GM21723 (cell line): ENCODE measurements around the gene RAVER2.
"Not testable (repeated sequence)": the region's sequence is repeated elsewhere in the genome, so short reads cannot be mapped to it uniquely, and the experiment has no call there.

Experiments
- ATAC-seq: cut with Tn5 transposase; IDR thresholded peaks from one replicate; pipeline ENCODE4 v1.9.1; 2021; ENCODE audit warnings: mild to moderate bottlenecking, moderate library complexity; ENCODE audit not compliant: unreplicated experiment

RAVER2 gene

GRCh38 chr1:64801851-64802523 is 57.1 kb downstream of the RAVER2 start:
- no peak for ATAC-seq

- ATAC-seq, result no peak
Measured at GRCh38 chr1:64809309-64809708, 64.4 kb downstream of the RAVER2 start.

GRCh38 chr1:64810001-64810400 is 65.1 kb downstream of the RAVER2 start:
- no peak for ATAC-seq

GRCh38 chr1:64811131-64811530 is 66.3 kb downstream of the RAVER2 start:
- ATAC-seq, result no peak

GRCh38 chr1:64814427-64814826 is 69.6 kb downstream of the RAVER2 start:
- ATAC-seq, result no peak

DNA sequence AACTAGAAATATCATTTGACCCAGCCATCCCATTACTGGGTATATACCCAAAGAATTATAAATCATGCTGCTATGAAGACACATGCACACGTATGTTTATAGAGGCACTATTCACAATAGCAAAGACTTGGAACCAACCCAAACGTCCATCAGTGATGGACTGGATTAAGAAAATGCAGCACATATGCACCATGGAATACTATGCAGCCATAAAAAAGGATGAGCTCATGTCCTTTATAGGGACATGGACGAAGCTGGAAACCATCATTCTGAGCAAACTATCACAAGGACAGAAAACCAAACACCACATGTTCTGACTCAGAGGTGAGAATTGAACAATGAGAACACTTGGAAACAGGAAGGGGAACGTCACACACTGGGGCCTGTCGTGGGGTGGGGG is 72.5 kb downstream of the RAVER2 start:
- not testable (repeated sequence) for ATAC-seq

DNA sequence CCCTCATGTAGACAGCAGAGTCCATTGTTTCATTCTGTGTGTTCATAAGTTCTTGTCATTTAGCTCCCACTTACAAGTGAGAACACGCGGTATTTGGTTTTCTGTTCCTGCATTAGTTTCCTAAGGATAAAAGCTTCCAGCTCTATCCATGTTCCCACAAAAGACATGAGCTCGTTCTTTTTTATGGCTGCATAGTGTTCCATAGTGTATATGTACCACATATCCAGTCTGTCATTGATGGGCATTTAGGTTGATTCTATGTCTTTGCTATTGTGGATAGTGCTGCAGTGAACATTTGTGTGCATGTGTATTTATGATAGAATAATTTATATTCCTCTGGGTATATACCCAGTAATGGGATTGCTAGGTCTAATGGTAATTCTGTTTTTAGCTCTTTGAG is 75.7 kb downstream of the RAVER2 start:
- not testable (repeated sequence) for ATAC-seq

GRCh38 chr1:64822621-64823020 is 77.7 kb downstream of the RAVER2 start:
- no peak for ATAC-seq

GRCh38 chr1:64823691-64824476 is 79.0 kb downstream of the RAVER2 start:
- peak; percentile 74 for ATAC-seq

DNA sequence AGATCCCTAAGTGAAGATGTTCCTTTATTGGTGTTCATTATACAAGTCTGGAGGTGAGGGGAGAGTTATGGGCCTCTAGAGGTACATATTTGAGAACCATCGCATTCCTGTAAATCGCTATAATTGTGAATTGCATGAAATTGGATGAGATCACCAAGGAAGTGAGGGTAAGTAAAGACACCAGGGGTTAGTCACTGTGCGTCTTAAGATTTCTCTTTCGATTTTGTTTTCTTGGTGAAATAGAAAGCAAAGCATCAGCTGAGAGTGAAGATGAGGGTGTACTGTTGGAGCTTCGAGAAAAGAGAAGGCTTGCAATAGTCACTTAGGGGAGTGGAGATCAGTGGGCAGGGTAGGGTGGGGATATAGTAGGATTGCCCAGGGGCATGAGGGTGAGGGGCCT is 82.1 kb downstream of the RAVER2 start:
- no peak for ATAC-seq

GRCh38 chr1:64828829-64829228 is 84.0 kb downstream of the RAVER2 start:
- ATAC-seq, result no peak

GRCh38 chr1:64829411-64830029 is 84.6 kb downstream of the RAVER2 start:
- ATAC-seq, result no peak

DNA sequence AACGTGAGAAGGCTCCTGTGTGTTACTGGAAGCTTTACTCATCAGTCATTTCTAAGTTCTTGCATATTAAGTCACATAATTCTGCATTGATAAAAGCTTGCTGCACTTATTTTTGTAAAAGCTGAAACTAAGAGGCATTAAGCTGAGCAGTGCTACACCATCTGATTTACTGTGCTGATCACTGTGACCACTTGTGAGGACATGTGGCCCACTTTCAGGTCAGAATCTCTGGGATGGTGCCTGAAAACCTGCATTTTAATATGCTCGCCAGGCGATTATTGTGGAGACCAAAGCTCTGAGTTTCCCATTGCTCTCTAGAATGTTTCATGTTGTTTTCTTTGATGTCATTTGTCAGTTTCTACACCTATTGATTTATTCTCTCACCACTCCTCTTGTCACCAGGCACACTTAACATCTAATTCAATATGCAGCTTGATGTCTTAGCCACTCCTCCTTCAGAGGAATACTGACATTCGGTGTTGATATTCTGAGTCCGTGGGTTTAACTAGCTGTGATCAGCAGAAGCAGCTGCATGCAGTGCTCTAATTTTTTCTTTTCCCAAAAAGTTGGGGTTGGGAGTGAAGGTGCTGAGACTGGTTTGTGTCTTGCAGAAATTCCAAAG is 85.3 kb downstream of the RAVER2 start:
- ATAC-seq, result no peak

GRCh38 chr1:64834734-64835133 is 89.9 kb downstream of the RAVER2 start:
- no peak for ATAC-seq

DNA sequence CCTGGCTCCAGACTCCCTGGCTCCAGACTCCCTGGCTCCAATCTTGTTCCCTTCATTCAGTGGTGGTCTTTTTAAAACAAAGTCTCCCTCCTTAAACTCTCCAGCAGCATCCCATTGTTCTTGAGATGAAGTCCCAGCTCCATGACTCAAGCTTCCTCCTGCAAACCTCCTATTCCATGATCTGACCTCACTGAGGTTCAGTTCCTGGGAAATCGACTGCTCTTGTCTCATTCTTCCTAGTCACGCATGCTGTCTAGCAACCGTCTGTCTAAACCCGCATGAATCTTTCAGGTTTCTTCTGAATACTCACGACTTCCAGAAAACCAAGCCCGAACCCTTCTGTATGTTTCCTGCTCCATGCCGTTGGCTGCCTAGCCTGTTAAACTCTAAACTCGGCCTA is 91.9 kb downstream of the RAVER2 start:
- no peak for ATAC-seq

- no peak for ATAC-seq
Measured at GRCh38 chr1:64838486-64838885, 93.6 kb downstream of the RAVER2 start.

- no peak for ATAC-seq
Measured at GRCh38 chr1:64839261-64839660, 94.4 kb downstream of the RAVER2 start.

- ATAC-seq, result no peak
Measured at GRCh38 chr1:64839732-64840405, 95.0 kb downstream of the RAVER2 start.

GRCh38 chr1:64841330-64842065 is 96.6 kb downstream of the RAVER2 start:
- ATAC-seq, result no peak

GRCh38 chr1:64842224-64842623 is 97.3 kb downstream of the RAVER2 start:
- ATAC-seq, result no peak
